K562 (cell line): ENCODE results near the gene PHYKPL. TPM values are rescaled to one million over a fixed set of nuclear protein-coding genes. Genes with fewer than 3 reads are reported as not detected.

Source experiments
- ATAC-seq: fragments of 200-7000 bp; cut with Tn5 transposase; 3 replicates; pipeline ENCODE4 v1.9.1; 2020; ENCODE audit warnings: moderate library complexity
- BruUV-seq: library from RNA; stranded (reverse); fragments of 400-500 nt; replicated peaks from 2 replicates; lab custom pipeline; 2021; lab: Mats Ljungman, UMichigan
- CTCF ChIA-PET: fragments of 300-600 bp; formaldehyde crosslinking; extraction: SDS; loops from one replicate; lab custom pipeline; 2021; ENCODE audit warnings: low intra/inter-chr PET ratio; lab: Yijun Ruan, JAX
- POLR2A ChIA-PET: fragments of 300-600, 350-650 bp; sonication (Branson Sonifier 250); formaldehyde crosslinking; extraction: SDS; loops from one replicate; lab custom pipeline; 2021; ENCODE audit warnings: antibody characterized with exemption, inconsistent platforms; lab: Yijun Ruan, JAX
- DNase-seq, 4 experiments: peaks; one replicate each; pipeline versions ENCODE4 v3.0.0 to v3.0.0-alpha.2; 2011 to 2018; ENCODE audit warnings: low spot score in 3 of 4, mixed read lengths in 3 of 4; ENCODE audit errors: extremely low read depth in 1 of 4
- FAIRE-seq: peaks from 2 replicates; lab custom pipeline; 2011; peaks lifted over from hg19 to GRCh38; lab: Jason Lieb, UNC
- H2AFZ ChIP-seq: 2 replicates; pipeline ENCODE4 v1.6.0; 2011; ENCODE audit warnings: low read depth, low read length, control low read depth, inconsistent platforms
- H3K27ac ChIP-seq: fragments of 200-600 bp; 3 replicates; pipeline ENCODE4 v1.8.0; 2011; ENCODE audit warnings: low read depth, mild to moderate bottlenecking, control low read depth, inconsistent platforms, low read length, moderate library complexity, mixed read lengths; ENCODE audit errors: extremely low read depth
- H3K27me3 ChIP-seq, 2 experiments: fragments of 300-600 bp in 1 of 2; 2 replicates in 1 of 2; 3 replicates in 1 of 2; pipeline versions ENCODE4 v1.6.0 to v1.8.0; 2011; ENCODE audit warnings: inconsistent platforms in 2 of 2, low read length in 2 of 2, mild to moderate bottlenecking in 1 of 2, mixed read lengths in 1 of 2, moderate library complexity in 1 of 2; ENCODE audit not compliant: control insufficient read depth in 2 of 2, insufficient read depth in 2 of 2
- H3K36me3 ChIP-seq: fragments of 300-600 bp; 3 replicates; pipeline ENCODE4 v1.8.0; 2011; ENCODE audit warnings: mild to moderate bottlenecking, low read length, inconsistent platforms; ENCODE audit not compliant: control insufficient read depth, insufficient read depth
- H3K4me1 ChIP-seq, 2 experiments: fragments of 200-600 bp in 1 of 2; replicated peaks in 1 of 2; 2 replicates in 1 of 2; 3 replicates in 1 of 2; pipeline versions ENCODE4 v1.5.1 to v1.8.0; 2011; ENCODE audit warnings: inconsistent platforms in 2 of 2, low read length in 2 of 2, mild to moderate bottlenecking in 1 of 2, mixed read lengths in 1 of 2, moderate library complexity in 1 of 2; ENCODE audit not compliant: control insufficient read depth in 2 of 2, insufficient read depth in 2 of 2
- H3K4me2 ChIP-seq: 2 replicates; pipeline ENCODE4 v1.6.1; 2011; ENCODE audit warnings: low read length, control low read depth, inconsistent platforms, mixed read lengths; ENCODE audit not compliant: insufficient read depth
- H3K4me3 ChIP-seq: fragments of 200-600 bp; sonication (generic), shearing (Covaris generic); 2 replicates; pipeline ENCODE4 v1.5.1; 2016; ENCODE audit warnings: control low read depth, inconsistent platforms
- H3K79me2 ChIP-seq: fragments of 200-600 bp; 3 replicates; pipeline ENCODE4 v1.8.0; 2011; ENCODE audit warnings: low read length, inconsistent platforms; ENCODE audit not compliant: control insufficient read depth, insufficient read depth
- H3K9ac ChIP-seq, 2 experiments: 2 replicates each; pipeline versions ENCODE4 v1.6.0 to v1.6.1; 2011; ENCODE audit warnings: low read depth in 2 of 2, low read length in 2 of 2, control low read depth in 1 of 2, inconsistent platforms in 1 of 2, mild to moderate bottlenecking in 1 of 2, mixed read lengths in 1 of 2; ENCODE audit not compliant: insufficient read depth in 1 of 2
- H3K9me1 ChIP-seq: one replicate; pipeline ENCODE4 v1.6.0; 2011; ENCODE audit warnings: inconsistent platforms, mild to moderate bottlenecking, low read length, moderate library complexity; ENCODE audit not compliant: control insufficient read depth, insufficient read depth
- H3K9me3 ChIP-seq: replicated peaks from 2 replicates; pipeline ENCODE4 v1.5.1; 2011; ENCODE audit warnings: low read depth, low read length, inconsistent platforms; ENCODE audit not compliant: control insufficient read depth, insufficient read depth
- H4K20me1 ChIP-seq: replicated peaks from 2 replicates; pipeline ENCODE4 v1.6.1; 2011; ENCODE audit warnings: low read length, inconsistent platforms, mixed read lengths; ENCODE audit not compliant: control insufficient read depth, insufficient read depth
- MAX ChIP-seq: sonication (generic); formaldehyde crosslinking; IDR thresholded peaks from 2 replicates; pipeline ENCODE4 v1.9.0; 2022; ENCODE audit warnings: mild to moderate bottlenecking, missing genetic modification reagents
- ZBTB5 ChIP-seq: fragments of 450-650 bp; IDR thresholded peaks from 2 replicates; pipeline ENCODE4 v1.6.1; 2017; ENCODE audit warnings: antibody characterized with exemption
- WGBS: fragments of 100-300 bp; shearing (Covaris generic); methylation state at CpG from one replicate; pipeline ENCODE4 v1.1.6; 2016; ENCODE audit warnings: low coverage, mixed read lengths; ENCODE audit not compliant: insufficient coverage; ENCODE audit errors: missing lambda C conversion rate; 5-methylcytosine and 5-hydroxymethylcytosine counted together
- in situ Hi-C: fragments of 300-500 bp; cut with MboI; formaldehyde crosslinking; loops from 4 replicates; pipeline ENCODE4 v1.15.0; 2018; ENCODE audit warnings: inconsistent platforms, mixed read lengths
- intact Hi-C: fragments of 100-400 bp; cut with micrococcal nuclease; formaldehyde crosslinking; loops from 2 replicates; pipeline ENCODE4 v1.14.2; 2022
- polyA plus RNA-seq, 8 experiments: library from polyadenylated mRNA; depleted of rRNA in 4 of 8; stranded (reverse) in 5 of 8; unstranded in 3 of 8; fragments of >200 nt; fragmentation: Nextera tagmentation in 2 of 8; fragmentation: Illumina TruSeq in 1 of 8; extraction: Ambion mirVana in 2 of 8; extraction: Trizol in 1 of 8; gene quantifications; 2 replicates each; pipeline versions ENCODE4 v1.2.1 to v1.2.3, GENCODE V29; 2011 to 2014; ENCODE audit warnings: inconsistent platforms in 1 of 8, missing spikeins in 1 of 8
- total RNA-seq, 7 experiments: library from RNA; depleted of rRNA in 6 of 7; stranded (reverse); fragments of >200 nt in 6 of 7; fragmentation: Illumina TruSeq in 2 of 7; extraction: Trizol in 2 of 7; gene quantifications; 2 replicates each; pipeline versions ENCODE4 v1.2.1 to v1.2.3, GENCODE V29; 2011 to 2021; ENCODE audit warnings: low replicate concordance in 1 of 7

PHYKPL gene
- total and polyA plus RNA-seq, 9 of the 15 experiments (the other 6 are each of a cell fraction or from before 2014, with no cell fraction given) = 4.7 to 34.7 (median 18.6) TPM

DNA sequence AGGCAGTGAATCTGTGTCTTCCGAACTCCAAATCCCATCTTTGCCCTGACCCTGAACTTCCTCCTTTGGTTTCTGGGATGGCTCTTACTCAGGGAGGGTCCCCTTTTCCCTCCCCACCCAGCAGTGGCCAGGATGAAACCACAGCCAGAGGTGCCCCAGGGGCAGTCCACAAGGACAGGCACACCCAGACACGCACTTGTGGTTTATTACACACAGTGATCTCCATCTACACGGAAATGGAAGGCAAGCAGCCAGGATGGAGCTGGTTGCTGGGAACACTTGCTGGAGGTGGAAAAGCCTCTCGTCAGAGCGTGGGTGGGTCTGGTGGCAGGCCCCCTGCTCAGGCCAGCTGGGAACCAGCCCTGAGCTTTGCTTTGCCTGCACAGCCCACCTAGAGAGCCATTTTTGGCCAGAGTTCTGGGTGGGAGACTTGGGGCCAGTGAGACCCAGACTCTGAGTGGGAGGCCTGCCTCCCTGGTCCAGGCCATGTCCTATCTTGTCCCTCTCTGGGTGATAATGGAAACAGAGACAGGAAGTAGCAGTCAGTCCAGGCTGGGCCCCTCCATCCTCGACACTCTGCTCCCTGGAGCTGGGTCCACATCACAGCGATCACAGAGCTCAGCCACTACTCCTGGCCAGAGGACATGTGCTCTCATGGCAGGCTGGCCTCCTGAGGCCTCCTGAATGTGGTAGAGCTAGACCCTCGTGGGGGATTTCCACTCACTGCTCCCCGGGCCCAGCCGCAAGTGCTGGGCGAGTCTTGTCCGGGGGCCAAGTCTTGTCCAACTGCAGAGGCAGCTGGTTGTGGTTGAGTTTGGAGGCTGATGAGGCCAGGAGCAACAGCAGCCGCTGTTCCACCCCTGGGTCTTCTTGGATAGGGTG is 5.1 kb upstream of the PHYKPL start:
- Histone ChIP-seq H4K20me1 (no peaks in the 10 kb centered on the region), H3K79me2 (no peaks in the 10 kb centered on the region), H3K27ac (no peak overlapping the region), H3K9me1 (no peaks in the 10 kb centered on the region), H3K4me1 (peaks cover 25 to 39% of the 10 kb centered on the region in 2 experiments), H2AFZ (peak overlapping the region; percentile 75), H3K27me3 (peaks cover 0 to 10% of the 10 kb centered on the region in 2 experiments; a peak in 3 of 5 replicates), H3K9ac (peak overlapping the region in 1 of 2 experiments; percentile 68; a peak in 1 of 4 replicates), H3K36me3 (no peaks in the 10 kb centered on the region), H3K9me3 (no peaks in the 10 kb centered on the region), H3K4me2 (no peak overlapping the region), H3K4me3 (no peak overlapping the region)
- in situ Hi-C loops = no loop called here
- ChIA-PET CTCF (no interaction called here), POLR2A (interaction anchor here (1.0 to 1.2 kb wide), 2 partner anchors 21 to 24 kb away, joined by 3 to 4 read pairs; no protein-coding TSS in a partner anchor)
- FAIRE-seq (no peak), DNase-seq (no peak), ATAC-seq (no peak)
- intact Hi-C loops = loop anchor here (5.0 kb wide), 2 partner anchors 315 to 600 kb away; no protein-coding TSS in a partner anchor
- 69% methylated on average over 12 of the region's 13 CpGs for WGBS
- TF ChIP-seq ZBTB5 (no peak), MAX (CRISPR knock-in tag) (0 out of 2 replicates have a peak, but pooled peaks have one; percentile 24)
- BruUV-seq = no TSS peak
